ENCODE data around the gene TRIP13.

TRIP13 gene

DNA sequence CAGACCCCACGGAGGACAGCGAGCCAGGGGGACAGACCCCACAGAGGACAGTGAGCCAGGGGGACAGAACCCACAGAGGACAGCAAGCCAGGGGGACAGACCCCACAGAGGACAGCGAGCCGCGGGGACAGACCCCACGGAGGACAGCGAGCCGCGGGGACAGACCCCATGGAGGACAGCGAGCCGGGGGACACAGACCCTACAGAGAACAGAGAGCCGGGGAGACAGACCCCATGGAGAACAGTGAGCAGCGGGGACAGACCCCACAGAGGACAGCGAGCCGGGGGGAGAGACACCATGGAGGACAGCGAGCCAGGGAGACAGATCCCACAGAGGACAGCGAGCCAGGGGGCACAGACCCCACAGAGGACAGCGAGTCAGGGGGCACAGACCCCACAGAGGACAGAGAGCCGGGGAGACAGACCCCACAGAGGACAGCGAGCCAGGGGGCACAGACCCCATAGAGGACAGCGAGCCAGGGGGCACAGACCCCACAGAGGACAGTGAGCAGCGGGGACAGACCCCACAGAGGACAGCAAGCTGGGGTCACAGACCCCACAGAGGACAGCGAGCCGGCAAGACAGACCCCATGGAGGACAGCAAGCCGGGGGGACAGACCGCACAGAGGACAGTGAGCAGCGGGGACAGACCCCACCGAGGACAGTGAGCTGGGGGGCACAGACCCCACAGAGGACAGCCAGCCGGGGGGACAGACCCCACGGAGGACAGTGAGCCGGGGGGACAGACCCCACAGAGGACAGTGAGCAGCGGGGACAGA lies 37.5 kb upstream of the TRIP13 start:
- no peak for DNase-seq

DNA sequence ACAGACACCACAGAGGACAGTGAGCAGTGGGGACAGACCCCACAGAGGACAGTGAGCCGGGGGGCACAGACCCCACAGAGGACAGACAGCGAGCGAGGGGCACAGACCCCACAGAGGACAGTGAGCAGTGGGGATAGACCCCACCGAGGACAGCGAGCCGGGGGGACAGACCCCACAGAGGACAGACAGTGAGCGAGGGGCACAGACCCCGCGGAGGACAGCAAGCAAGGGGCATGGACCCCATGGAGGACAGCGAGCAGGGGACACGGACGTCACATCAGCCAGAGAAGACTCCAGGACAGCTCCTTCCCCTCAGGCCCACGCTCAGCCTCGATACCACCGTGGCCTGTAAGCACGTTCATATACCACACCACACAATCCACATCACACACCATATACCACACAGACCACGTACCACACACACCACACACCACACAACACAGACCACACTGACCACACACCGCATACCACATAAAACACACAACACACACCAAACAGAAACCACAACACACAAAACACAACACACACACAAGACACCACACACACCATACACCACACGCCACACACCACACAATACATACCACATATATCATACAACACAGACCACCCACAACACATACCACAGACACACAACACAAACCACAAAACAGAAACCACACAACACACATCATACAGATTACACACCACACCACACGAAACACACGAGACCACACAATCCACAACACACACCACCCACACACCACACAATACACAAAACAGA lies 36.7 kb upstream of the TRIP13 start:
- DNase-seq, result no peak

GRCh38 chr5:856531-857425 lies 35.9 kb upstream of the TRIP13 start:
- no peak for DNase-seq

- no peak for DNase-seq
Observed at GRCh38 chr5:858726-859125, 34.0 kb upstream of the TRIP13 start.

- no peak for DNase-seq
Observed at GRCh38 chr5:859391-859790, 33.3 kb upstream of the TRIP13 start.

DNA sequence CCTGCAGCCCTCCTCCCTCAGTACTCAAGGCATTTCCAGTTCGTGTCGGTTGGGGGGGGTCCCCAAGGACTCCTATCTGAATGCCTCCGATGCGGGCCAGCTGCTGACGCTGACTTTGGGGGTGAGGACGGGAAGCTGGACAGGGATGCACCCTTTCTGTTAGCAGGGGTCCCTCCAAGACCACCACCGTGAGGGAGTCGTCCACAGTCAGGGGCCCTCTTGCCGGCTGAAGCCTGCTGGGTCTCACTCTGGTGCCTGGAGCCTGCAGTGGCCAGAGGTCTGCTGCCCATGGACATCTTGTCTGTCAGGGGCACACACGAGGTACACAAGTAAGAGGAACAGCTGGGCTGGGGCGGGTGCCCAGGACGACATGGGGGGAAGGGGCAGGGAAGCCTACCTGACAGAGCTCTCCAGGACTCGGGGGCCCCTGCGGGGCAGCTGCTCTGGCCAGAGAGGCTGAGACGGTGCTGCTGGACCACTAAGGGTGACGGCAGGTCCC lies 32.8 kb upstream of the TRIP13 start:
- no peak for DNase-seq

DNA sequence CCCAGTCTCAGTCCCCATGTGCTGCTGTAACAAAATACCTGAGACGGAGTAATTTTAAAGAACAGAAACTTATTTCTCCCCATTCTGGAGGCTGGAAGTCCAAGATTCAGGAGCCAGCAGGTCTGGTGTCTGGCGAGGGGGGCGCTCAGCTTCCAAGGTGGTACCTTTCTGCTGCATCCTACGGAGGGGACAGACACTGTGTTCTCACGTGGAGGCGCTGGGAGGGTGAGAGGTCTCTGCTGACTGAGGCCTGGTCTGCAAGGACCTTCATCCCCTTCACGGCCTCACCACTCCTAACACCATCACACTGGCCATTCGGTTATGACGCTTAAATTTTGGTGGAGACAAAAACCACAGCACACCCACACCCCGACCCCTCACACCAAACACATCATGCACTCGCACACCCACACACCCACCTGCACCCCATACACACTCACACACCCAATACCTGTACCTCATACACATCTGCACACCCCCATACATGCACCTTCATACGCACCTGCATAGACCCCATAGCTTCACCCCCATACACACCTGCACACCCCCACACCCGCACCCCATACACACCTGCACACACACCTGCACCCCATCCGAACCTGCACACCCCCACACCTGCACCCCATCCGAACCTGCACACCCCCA lies 32.1 kb upstream of the TRIP13 start:
- DNase-seq, result no peak

DNA sequence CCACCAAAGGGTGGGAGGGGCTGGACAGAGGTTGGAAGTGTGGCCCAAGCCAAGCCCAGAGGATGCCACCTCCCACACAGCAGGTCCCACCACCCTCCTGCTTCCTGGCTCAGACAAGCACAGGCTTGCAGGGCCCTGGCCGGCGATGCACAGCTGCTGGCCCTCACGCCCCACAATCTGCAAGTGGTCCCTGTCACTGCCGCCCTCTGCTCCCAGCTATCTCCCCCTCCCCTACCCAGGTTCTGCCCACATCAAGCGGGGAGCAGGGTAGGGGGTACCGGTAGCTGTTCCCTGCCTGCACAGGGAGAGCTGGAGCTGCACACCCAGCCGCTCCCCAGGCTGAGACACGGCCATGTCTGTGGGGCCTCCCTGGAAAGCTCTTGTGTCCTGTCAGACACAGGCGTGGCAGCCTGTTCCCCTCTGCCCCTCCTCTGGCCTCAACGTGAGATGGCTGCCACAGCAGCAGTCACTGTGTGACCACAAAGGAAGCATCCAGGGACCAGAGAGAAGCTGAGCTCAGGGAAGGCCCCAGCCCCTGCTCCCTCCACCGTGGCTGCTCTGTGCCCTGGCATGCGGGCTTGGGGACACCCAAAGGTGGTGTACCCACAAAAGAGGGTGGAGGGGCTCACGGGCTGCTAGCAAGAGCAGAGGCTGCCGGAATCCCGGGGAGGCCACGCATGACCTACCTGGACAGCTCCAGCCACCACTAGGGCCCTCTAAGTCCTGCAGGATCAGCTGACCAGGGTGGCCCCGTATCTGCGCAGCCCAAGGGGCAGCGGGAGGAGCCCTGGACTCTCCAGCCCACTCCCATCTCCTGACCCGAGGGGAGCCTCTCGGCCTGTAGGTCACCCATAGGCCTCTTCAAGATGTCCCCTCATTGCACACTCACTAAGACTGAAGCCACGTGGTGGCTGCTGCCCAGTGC lies 31.0 kb upstream of the TRIP13 start:
- no peak for DNase-seq

DNA sequence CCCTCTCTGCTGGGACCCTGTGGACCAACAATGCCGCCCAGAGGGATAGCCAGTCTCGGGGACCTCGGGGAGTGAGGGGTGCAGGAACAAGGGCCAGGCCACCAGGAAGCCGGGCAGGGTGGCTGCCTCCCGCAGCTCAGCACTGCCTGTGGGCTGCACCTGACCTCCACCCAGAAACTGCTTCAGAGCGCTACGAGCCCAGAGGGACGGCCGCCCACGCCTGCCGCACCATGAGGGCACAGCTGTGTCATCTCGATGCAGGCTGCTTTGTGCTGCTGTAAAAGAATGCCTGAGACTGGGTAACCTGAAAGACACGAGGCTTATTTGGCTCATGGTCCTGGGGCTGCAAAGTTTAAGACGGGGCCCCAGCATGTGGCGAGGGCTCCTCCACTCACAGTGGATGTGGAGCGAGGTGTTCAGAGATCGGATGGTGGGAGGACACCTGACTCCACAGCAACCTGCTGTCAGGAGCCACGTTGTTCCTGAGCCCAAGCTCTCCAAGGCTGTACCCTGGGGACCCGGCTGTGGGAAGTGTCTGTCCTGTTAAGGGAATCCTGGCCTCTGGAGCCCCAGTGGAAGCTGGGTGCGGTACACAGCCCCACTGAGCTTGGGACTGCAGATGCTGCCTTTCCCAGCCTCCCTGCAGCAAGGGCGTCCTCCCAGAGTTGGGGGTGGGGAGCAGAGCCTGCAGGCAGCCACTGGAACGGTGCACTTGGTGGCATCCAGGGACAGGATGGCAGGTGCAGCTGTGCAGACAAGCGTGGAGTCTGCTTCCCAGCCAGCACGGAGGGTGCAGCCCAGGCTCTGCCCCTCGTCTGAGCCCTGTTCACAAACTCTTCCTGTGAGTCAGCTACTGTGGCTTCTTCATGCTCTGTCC lies 30.1 kb upstream of the TRIP13 start:
- DNase-seq, result no peak

DNA sequence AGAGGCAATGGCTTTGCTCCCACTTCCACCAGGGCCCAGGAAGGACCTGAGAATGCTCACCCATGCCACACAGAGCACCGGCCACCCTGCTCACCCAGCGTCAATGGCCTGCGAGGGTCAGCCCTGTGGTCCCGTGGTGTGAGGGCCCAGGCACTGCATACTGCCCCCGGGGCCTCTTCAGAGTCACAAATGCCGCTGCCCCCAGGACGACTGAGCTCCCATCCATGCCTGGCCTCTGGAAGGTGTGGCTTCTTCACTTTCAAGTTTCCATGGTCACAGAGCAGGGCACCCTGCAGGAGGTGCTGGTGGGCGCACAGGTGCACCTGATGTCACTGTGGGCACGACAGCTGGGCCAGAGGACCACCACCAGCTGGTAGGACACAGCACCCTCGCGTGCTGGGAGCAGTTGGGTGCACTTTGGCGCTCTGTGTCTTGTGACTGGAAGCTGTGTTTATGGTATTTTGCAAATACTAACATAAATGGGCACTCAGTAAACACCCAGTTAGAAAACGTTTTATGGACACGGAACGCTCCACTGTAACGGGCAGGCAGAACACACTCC lies 29.4 kb upstream of the TRIP13 start:
- no peak for DNase-seq

DNA sequence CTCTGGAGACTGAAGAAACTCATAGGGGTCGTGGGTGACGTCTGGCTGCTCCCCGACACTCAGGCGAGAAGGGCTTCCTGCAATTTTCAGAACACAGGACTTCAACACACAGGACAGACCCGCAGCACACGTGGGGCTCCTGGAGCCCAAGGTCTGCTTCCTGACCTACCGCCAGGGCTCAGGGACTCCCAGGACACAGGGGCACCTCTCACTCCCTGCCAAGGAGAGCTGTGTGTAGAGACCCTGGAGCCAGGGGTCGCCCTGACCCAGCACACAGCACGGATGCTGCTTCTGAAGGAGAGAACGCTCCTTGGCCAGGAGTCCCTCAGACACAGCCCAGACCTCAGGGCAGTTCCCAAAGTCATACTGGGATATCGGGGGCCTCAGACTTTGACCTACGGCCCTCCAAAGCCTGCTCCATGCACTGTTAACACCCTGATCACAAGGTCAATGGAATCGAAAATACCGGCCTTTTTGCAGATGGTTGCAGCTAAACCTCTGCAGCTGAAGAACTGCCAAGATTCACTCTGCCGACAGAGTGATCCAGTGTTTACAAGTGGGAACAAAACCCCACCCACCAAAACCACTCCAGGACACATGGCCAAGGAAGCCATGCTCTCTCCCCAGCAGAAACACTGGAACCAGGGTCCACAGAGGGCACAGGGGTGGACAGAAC lies 28.1 kb upstream of the TRIP13 start:
- no peak for DNase-seq

GRCh38 chr5:865168-865521 lies 27.5 kb upstream of the TRIP13 start:
- no peak for DNase-seq

- DNase-seq, result no peak
Observed at GRCh38 chr5:865771-866170, 26.9 kb upstream of the TRIP13 start.

DNA sequence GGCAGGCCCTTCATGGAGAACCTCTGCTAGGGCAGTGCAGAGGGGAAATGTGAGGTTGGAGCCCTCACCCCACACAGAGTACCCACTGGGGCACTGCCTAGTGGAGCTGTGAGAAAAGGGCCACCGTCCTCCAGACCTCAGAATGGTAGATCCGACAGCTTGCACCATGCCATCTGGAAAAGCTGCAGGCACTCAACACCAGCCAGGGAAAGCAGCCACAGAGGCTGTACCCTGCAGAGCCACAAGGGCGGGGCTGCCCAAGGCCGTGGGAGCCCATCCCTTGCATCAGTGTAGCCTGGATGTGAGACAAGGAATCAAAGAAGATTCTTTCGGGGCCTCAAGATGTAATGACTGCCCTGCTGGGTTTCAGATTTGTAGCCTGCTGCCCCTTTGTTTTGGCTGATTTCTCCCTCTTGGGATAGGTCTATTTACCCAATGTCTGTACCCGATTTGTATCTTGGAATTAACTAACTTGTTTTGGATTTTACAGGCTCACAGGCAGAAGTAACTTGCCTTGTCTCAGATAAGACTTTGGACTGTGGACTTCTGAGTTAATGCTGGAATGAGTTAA lies 25.3 kb upstream of the TRIP13 start:
- no peak for DNase-seq

- no peak for DNase-seq
Observed at GRCh38 chr5:868428-869135, 24.1 kb upstream of the TRIP13 start.

GRCh38 chr5:870956-871355 lies 21.7 kb upstream of the TRIP13 start:
- DNase-seq, result no peak

GRCh38 chr5:871596-872298 lies 20.9 kb upstream of the TRIP13 start:
- DNase-seq, result no peak

DNA sequence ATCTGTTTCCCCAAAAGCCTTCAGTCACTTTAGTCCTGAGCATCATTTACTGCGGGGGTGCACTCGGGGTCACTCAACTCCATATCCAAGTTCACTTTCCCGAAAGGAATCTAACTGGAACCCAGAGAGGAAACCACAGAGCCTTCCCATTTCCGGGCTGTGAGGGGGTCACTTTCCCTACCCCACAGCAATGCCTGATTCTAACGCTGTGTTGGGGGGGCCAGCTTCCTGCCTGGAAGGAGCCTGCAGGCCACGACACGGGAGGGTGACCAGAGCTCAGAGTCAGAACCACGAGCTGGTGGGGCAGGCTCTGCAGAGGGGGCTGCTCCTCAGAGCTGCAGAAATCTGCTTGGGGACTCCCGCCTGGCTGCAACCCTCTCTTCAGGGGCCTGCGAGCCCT lies 20.4 kb upstream of the TRIP13 start:
- no peak for DNase-seq
